Heart right ventricle (tissue), 16 donors: ENCODE results near the gene TIGIT. TPM values are rescaled to one million over a fixed set of nuclear protein-coding genes. Genes with fewer than 3 reads are reported as not detected.

ENCODE experiments used
- ATAC-seq, 8 donors: fragments of 200-7000 bp; cut with Tn5 transposase; one replicate each; pipeline ENCODE4 v1.9.1; 2020; ENCODE audit warnings: mild to moderate bottlenecking in 8 of 8, moderate library complexity in 8 of 8, moderate number of reproducible peaks in 1 of 8
- DNase-seq, 2 donors: peaks; one replicate each; pipeline ENCODE4 v3.0.0-alpha.2; 2020
- H3K27ac ChIP-seq, 10 donors: fragments of 200-600 bp; sonication (generic) in 2 of 10; one replicate each; pipeline versions ENCODE4 v1.5.0 to v1.8.0; 2020 to 2022; ENCODE audit warnings: mild to moderate bottlenecking in 3 of 10
- H3K27me3 ChIP-seq, 7 donors: fragments of 200-600 bp; one replicate each; pipeline ENCODE4 v1.8.0; 2021 to 2022; ENCODE audit warnings: mild to moderate bottlenecking in 2 of 7
- H3K36me3 ChIP-seq, 9 donors: fragments of 200-600 bp; sonication (generic) in 1 of 9; one replicate each; pipeline versions ENCODE4 v1.5.0 to v1.8.0; 2020 to 2022; ENCODE audit warnings: mild to moderate bottlenecking in 2 of 9
- H3K4me1 ChIP-seq, 9 donors: fragments of 200-600 bp; sonication (generic) in 1 of 9; one replicate each; pipeline versions ENCODE4 v1.5.0 to v1.8.0; 2020 to 2022; ENCODE audit warnings: mild to moderate bottlenecking in 4 of 9
- H3K4me3 ChIP-seq, 10 donors: fragments of 200-600 bp; sonication (generic) in 2 of 10; one replicate each; pipeline versions ENCODE4 v1.5.0 to v1.8.0; 2020 to 2022; ENCODE audit warnings: mild to moderate bottlenecking in 7 of 10, moderate library complexity in 2 of 10
- H3K9me3 ChIP-seq, 11 donors: fragments of 200-600 bp in 10 of 11; sonication (generic) in 2 of 11; one replicate each; pipeline versions ENCODE4 v1.5.0 to v1.8.0; 2013 to 2022; ENCODE audit warnings: mild to moderate bottlenecking in 2 of 11, control low read depth in 1 of 11, moderate library complexity in 1 of 11
- CTCF ChIP-seq, 9 donors: fragments of 200-600 bp; sonication (generic) in 2 of 9; IDR thresholded peaks; one replicate each; pipeline versions ENCODE4 v1.5.0 to v1.8.0; 2021 to 2022; ENCODE audit warnings: antibody characterized with exemption in 9 of 9, mild to moderate bottlenecking in 5 of 9, moderate library complexity in 1 of 9
- WGBS, 2 donors: extraction: QIAGEN DNeasy Blood & Tissue Kit; methylation state at CpG; one replicate each; pipeline ENCODE4 v1.1.7; 2013; ENCODE audit warnings: inconsistent platforms in 1 of 2; 5-methylcytosine and 5-hydroxymethylcytosine counted together
- intact Hi-C, 10 donors: fragments of 100-400 bp; cut with DNase I; formaldehyde crosslinking; loops; one replicate each; pipeline versions ENCODE4 v1.11.1 to v1.14.2; 2022
- polyA plus RNA-seq, 2 donors: library from polyadenylated mRNA; stranded (reverse); fragments of 200-250 nt; gene quantifications; one replicate each; pipeline ENCODE4 v1.2.3, GENCODE V29; 2013
- total RNA-seq, 10 donors: library from RNA; stranded (reverse); fragmentation: NEBNext Ultra II Directional in 3 of 10; extraction: Animal tissue kit (Norgen Biotek cat#: 25700) in 3 of 10; gene quantifications; one replicate each; pipeline versions ENCODE4 v1.2.1 to v1.2.4, GENCODE V29; 2021 to 2023
- donor health status: Arrhythmogenic right ventricular cardiomyopathy.
- donor health status: ischemic (EF 13 %, LVEDD 7.1; RV severe dilation, severe dysfunction).
- donor health status: healthy with polysubstance abuse.
- donor health status: DM: no; HTN: yes; CAD: no.
- donor health status: DM: no; HTN: no; CAD: no.
- donor health status: ischemic (EF 25% LVEDD 6.9; RV normal size, moderate dysfunction).
- donor health status: ischemic (EF 25% LVEDD 5.7; RV mildly dilated, moderate dysfunction).
- donor health status: healthy.
- donor health status: DM: yes; HTN: yes; CAD: no.
- donor health status: Ischemic cardiomyopathy.
- donor health status: ischemic (EF 35%, LVEDD 5.7; RV mildly dilated, moderate dysfunction).
- donor health status: nonischemic (EF 11% LVEDD 7.7; RV severe dilation, severe dysfunction).
- donor health status: DM: yes; HTN: yes; CAD: no.
- donor health status: PGD.
- donor health status: ischemic (EF 29% LVEDD 5.4; RV normal size, mild dysfunction).
- donor health status: nonischemic (EF 23%, LVEDD 6.1; RV moderate dilation, normal function).

The TIGIT gene
- total and polyA plus RNA-seq, 12 donors, result 0.07 to 2.5 (median 0.36) TPM; not detected in 5

GRCh38 chr3:114356066-114356465 is 62.2 kb downstream of the TIGIT start:
- intact Hi-C loops, result loop anchor here in 1 of 10 donors (10.0 kb wide), 1 partner anchor 809 kb away; no protein-coding TSS in a partner anchor
- ATAC-seq, result no peak
- peaks cover 0 to 14% (median 6%) of the 10 kb centered on the region in 9 donors for H3K36me3 ChIP-seq

GRCh38 chr3:114356525-114356924 is 62.7 kb downstream of the TIGIT start:
- Histone ChIP-seq H3K9me3 (peaks cover 0 to 4% (median 0%) of the 10 kb centered on the region in 11 donors), H3K36me3 (peaks cover 0 to 9% (median 1%) of the 10 kb centered on the region in 9 donors), H3K4me3 (no peak overlapping the region), H3K27ac (no peak overlapping the region), H3K4me1 (peaks cover 0 to 21% (median 0%) of the 10 kb centered on the region in 9 donors), H3K27me3 (no peaks in the 10 kb centered on the region)
- no peak for DNase-seq
- WGBS, 2 donors, result 90 to 95% methylated on average over 1 of the region's 1 CpG
- ATAC-seq, result no peak
- TF ChIP-seq CTCF (IDR thresholded peaks at IDR 0.05), result no peak
- intact Hi-C loops, result loop anchor here in 1 of 10 donors (10.0 kb wide), 1 partner anchor 808 kb away; no protein-coding TSS in a partner anchor

More at GRCh38 chr3:114356066-114356465, 62.2 kb downstream of the TIGIT start:
- H3K9me3 ChIP-seq, result peaks cover 0 to 5% (median 0%) of the 10 kb centered on the region in 11 donors
- H3K27me3 ChIP-seq, result no peaks in the 10 kb centered on the region
- H3K4me1 ChIP-seq, result peaks cover 0 to 21% (median 0%) of the 10 kb centered on the region in 9 donors
- no peak overlapping the region for H3K27ac ChIP-seq
- 59 to 70% methylated on average over 4 of the region's 4 CpGs for WGBS, 2 donors
- DNase-seq, result no peak
- no peak overlapping the region for H3K4me3 ChIP-seq
- no peak for TF ChIP-seq CTCF (IDR thresholded peaks at IDR 0.05)

Other genes starting within 250 kb of the TIGIT start
- gene CCDC191, start 237.5 kb upstream of the TIGIT start, total RNA-seq, result 1 to 10 TPM in 8 of 10 donors, under 1 TPM in 2; 0.68 to 3.6 (median 1.8) TPM
- gene CCDC191, start 237.5 kb upstream of the TIGIT start, polyA plus RNA-seq, result 1 to 10 TPM in 1 of 2 donors, under 1 TPM in 1; 0.51 to 2.2 TPM
- gene QTRT2, start 237.3 kb upstream of the TIGIT start, total RNA-seq, result 1 to 10 TPM; 3.6 to 9.7 (median 5.2) TPM
- gene QTRT2, start 237.3 kb upstream of the TIGIT start, polyA plus RNA-seq, result 1 to 10 TPM; 3.4 to 4.2 TPM
- not detected for gene DRD3, start 115.0 kb upstream of the TIGIT start, total RNA-seq
- not detected for gene DRD3, start 115.0 kb upstream of the TIGIT start, polyA plus RNA-seq
- gene ZNF80, start 56.5 kb upstream of the TIGIT start, total RNA-seq, result under 1 TPM in 2 of 10 donors, not detected in 8; 0.09 to 0.10 TPM
- gene ZNF80, start 56.5 kb upstream of the TIGIT start, polyA plus RNA-seq, result not detected